ENCODE data around the gene MAN1C1. TPM values are rescaled to one million over a fixed set of nuclear protein-coding genes. Genes with fewer than 3 reads are reported as not detected.

MAN1C1 gene
- total and polyA plus RNA-seq, 4 donors = 2.8 to 32.2 (median 14.5) TPM

GRCh38 chr1:25645637-25646400 is 29.2 kb downstream of the MAN1C1 start:
- DNase-seq (no peak), ATAC-seq (ENCODE audit: low FRiP score) (no peak)
- no peaks in the 10 kb centered on the region for H3K4me1 ChIP-seq (ENCODE audit: control insufficient read depth in 1 of 2, insufficient read depth in 2 of 2, low read length in 2 of 2)
- no peaks in the 10 kb centered on the region for H3K9me3 ChIP-seq (ENCODE audit: control insufficient read depth, low read length)
- no peak overlapping the region for H3K4me3 ChIP-seq (ENCODE audit: low read length in 2 of 2)
- 97 to 98% methylated on average over 23 of the region's 23 CpGs for WGBS, 2 donors
- no peaks in the 10 kb centered on the region for H3K36me3 ChIP-seq (ENCODE audit: control insufficient read depth in 1 of 2, insufficient read depth in 2 of 2, low read length in 1 of 2)
- H3K27ac ChIP-seq (ENCODE audit: low read depth in 1 of 2, low read length in 2 of 2) = no peak overlapping the region
- H3K27me3 ChIP-seq (ENCODE audit: control insufficient read depth in 1 of 2, insufficient read depth in 2 of 2, low read length in 1 of 2) = no peaks in the 10 kb centered on the region
- intact Hi-C loops (cut with DNase I) = no loop called here

GRCh38 chr1:25647106-25647505 is 30.5 kb downstream of the MAN1C1 start:
- 96 to 100% methylated on average over 4 of the region's 4 CpGs for WGBS, 2 donors
- H3K27ac ChIP-seq (ENCODE audit: low read depth in 1 of 2, low read length in 2 of 2) = no peak overlapping the region
- no peak for ATAC-seq (ENCODE audit: low FRiP score)
- intact Hi-C loops (cut with DNase I) = no loop called here
- no peak overlapping the region for H3K4me3 ChIP-seq (ENCODE audit: low read length in 2 of 2)
- no peaks in the 10 kb centered on the region for H3K36me3 ChIP-seq (ENCODE audit: control insufficient read depth in 1 of 2, insufficient read depth in 2 of 2, low read length in 1 of 2)
- no peaks in the 10 kb centered on the region for H3K9me3 ChIP-seq (ENCODE audit: control insufficient read depth, low read length)
- H3K4me1 ChIP-seq (ENCODE audit: control insufficient read depth in 1 of 2, insufficient read depth in 2 of 2, low read length in 2 of 2) = peaks cover 0 to 2% of the 10 kb centered on the region in 2 donors
- no peaks in the 10 kb centered on the region for H3K27me3 ChIP-seq (ENCODE audit: control insufficient read depth in 1 of 2, insufficient read depth in 2 of 2, low read length in 1 of 2)
- no peak for DNase-seq

GRCh38 chr1:25647863-25648262 is 31.3 kb downstream of the MAN1C1 start:
- WGBS, 2 donors = 91 to 93% methylated on average over 5 of the region's 5 CpGs
- Histone ChIP-seq H3K4me1 (ENCODE audit: control insufficient read depth in 1 of 2, insufficient read depth in 2 of 2, low read length in 2 of 2) (peaks cover 0 to 2% of the 10 kb centered on the region in 2 donors), H3K27ac (ENCODE audit: low read depth in 1 of 2, low read length in 2 of 2) (no peak overlapping the region), H3K9me3 (ENCODE audit: control insufficient read depth, low read length) (no peaks in the 10 kb centered on the region), H3K27me3 (ENCODE audit: control insufficient read depth in 1 of 2, insufficient read depth in 2 of 2, low read length in 1 of 2) (no peaks in the 10 kb centered on the region), H3K4me3 (ENCODE audit: low read length in 2 of 2) (no peak overlapping the region), H3K36me3 (ENCODE audit: control insufficient read depth in 1 of 2, insufficient read depth in 2 of 2, low read length in 1 of 2) (no peaks in the 10 kb centered on the region)
- intact Hi-C loops (cut with DNase I) = no loop called here
- DNase-seq = no peak
- no peak for ATAC-seq (ENCODE audit: low FRiP score)

- Histone ChIP-seq H3K27ac (ENCODE audit: low read depth in 1 of 2, low read length in 2 of 2) (no peak overlapping the region), H3K4me1 (ENCODE audit: control insufficient read depth in 1 of 2, insufficient read depth in 2 of 2, low read length in 2 of 2) (peaks cover 0 to 2% of the 10 kb centered on the region in 2 donors), H3K9me3 (ENCODE audit: control insufficient read depth, low read length) (no peaks in the 10 kb centered on the region), H3K4me3 (ENCODE audit: low read length in 2 of 2) (no peak overlapping the region), H3K36me3 (ENCODE audit: control insufficient read depth in 1 of 2, insufficient read depth in 2 of 2, low read length in 1 of 2) (no peaks in the 10 kb centered on the region), H3K27me3 (ENCODE audit: control insufficient read depth in 1 of 2, insufficient read depth in 2 of 2, low read length in 1 of 2) (no peaks in the 10 kb centered on the region)
- WGBS, 2 donors = 81% methylated on average over 6 of the region's 6 CpGs
- DNase-seq (no peak), ATAC-seq (ENCODE audit: low FRiP score) (no peak)
- intact Hi-C loops (cut with DNase I) = no loop called here
Observed at GRCh38 chr1:25648681-25649440, 32.3 kb downstream of the MAN1C1 start.

- no peaks in the 10 kb centered on the region for H3K9me3 ChIP-seq (ENCODE audit: control insufficient read depth, low read length)
- WGBS, 2 donors = 95 to 97% methylated on average over 11 of the region's 11 CpGs
- no peaks in the 10 kb centered on the region for H3K27me3 ChIP-seq (ENCODE audit: control insufficient read depth in 1 of 2, insufficient read depth in 2 of 2, low read length in 1 of 2)
- H3K27ac ChIP-seq (ENCODE audit: low read depth in 1 of 2, low read length in 2 of 2) = no peak overlapping the region
- no peak overlapping the region for H3K4me3 ChIP-seq (ENCODE audit: low read length in 2 of 2)
- intact Hi-C loops (cut with DNase I) = no loop called here
- ATAC-seq (ENCODE audit: low FRiP score) (no peak), DNase-seq (no peak)
- no peaks in the 10 kb centered on the region for H3K36me3 ChIP-seq (ENCODE audit: control insufficient read depth in 1 of 2, insufficient read depth in 2 of 2, low read length in 1 of 2)
- peaks cover 0 to 2% of the 10 kb centered on the region in 2 donors for H3K4me1 ChIP-seq (ENCODE audit: control insufficient read depth in 1 of 2, insufficient read depth in 2 of 2, low read length in 2 of 2)
Observed at GRCh38 chr1:25649505-25650288, 33.1 kb downstream of the MAN1C1 start.

- Histone ChIP-seq H3K27ac (ENCODE audit: low read depth in 1 of 2, low read length in 2 of 2) (no peak overlapping the region), H3K27me3 (ENCODE audit: control insufficient read depth in 1 of 2, insufficient read depth in 2 of 2, low read length in 1 of 2) (no peaks in the 10 kb centered on the region), H3K9me3 (ENCODE audit: control insufficient read depth, low read length) (no peaks in the 10 kb centered on the region), H3K36me3 (ENCODE audit: control insufficient read depth in 1 of 2, insufficient read depth in 2 of 2, low read length in 1 of 2) (no peaks in the 10 kb centered on the region), H3K4me1 (ENCODE audit: control insufficient read depth in 1 of 2, insufficient read depth in 2 of 2, low read length in 2 of 2) (peaks cover 0 to 2% of the 10 kb centered on the region in 2 donors), H3K4me3 (ENCODE audit: low read length in 2 of 2) (no peak overlapping the region)
- ATAC-seq (ENCODE audit: low FRiP score) (no peak), DNase-seq (no peak)
- intact Hi-C loops (cut with DNase I) = no loop called here
- WGBS, 2 donors = 93 to 94% methylated on average over 5 of the region's 5 CpGs
Observed at GRCh38 chr1:25650289-25650576, 33.6 kb downstream of the MAN1C1 start.

GRCh38 chr1:25651036-25651640 is 34.5 kb downstream of the MAN1C1 start:
- H3K27ac ChIP-seq (ENCODE audit: low read depth in 1 of 2, low read length in 2 of 2) = no peak overlapping the region
- ATAC-seq (ENCODE audit: low FRiP score) = no peak
- DNase-seq = no peak
- intact Hi-C loops (cut with DNase I) = no loop called here
- peaks cover 0 to 2% of the 10 kb centered on the region in 2 donors for H3K4me1 ChIP-seq (ENCODE audit: control insufficient read depth in 1 of 2, insufficient read depth in 2 of 2, low read length in 2 of 2)
- WGBS, 2 donors = 96 to 99% methylated on average over 8 of the region's 8 CpGs
- H3K27me3 ChIP-seq (ENCODE audit: control insufficient read depth in 1 of 2, insufficient read depth in 2 of 2, low read length in 1 of 2) = no peaks in the 10 kb centered on the region
- no peak overlapping the region for H3K4me3 ChIP-seq (ENCODE audit: low read length in 2 of 2)
- no peaks in the 10 kb centered on the region for H3K9me3 ChIP-seq (ENCODE audit: control insufficient read depth, low read length)
- H3K36me3 ChIP-seq (ENCODE audit: control insufficient read depth in 1 of 2, insufficient read depth in 2 of 2, low read length in 1 of 2) = no peaks in the 10 kb centered on the region

- no peak overlapping the region for H3K4me3 ChIP-seq (ENCODE audit: low read length in 2 of 2)
- no peaks in the 10 kb centered on the region for H3K9me3 ChIP-seq (ENCODE audit: control insufficient read depth, low read length)
- peaks cover 0 to 2% of the 10 kb centered on the region in 2 donors for H3K4me1 ChIP-seq (ENCODE audit: control insufficient read depth in 1 of 2, insufficient read depth in 2 of 2, low read length in 2 of 2)
- intact Hi-C loops (cut with DNase I) = no loop called here
- H3K36me3 ChIP-seq (ENCODE audit: control insufficient read depth in 1 of 2, insufficient read depth in 2 of 2, low read length in 1 of 2) = no peaks in the 10 kb centered on the region
- H3K27me3 ChIP-seq (ENCODE audit: control insufficient read depth in 1 of 2, insufficient read depth in 2 of 2, low read length in 1 of 2) = no peaks in the 10 kb centered on the region
- WGBS, 2 donors = 34 to 46% methylated on average over 12 of the region's 12 CpGs
- ATAC-seq (ENCODE audit: low FRiP score) (peak; percentile 69), DNase-seq (peak in 1 of 2 donors; percentile 71)
- peak overlapping the region in 1 of 2 donors; percentile 49 for H3K27ac ChIP-seq (ENCODE audit: low read depth in 1 of 2, low read length in 2 of 2)
Observed at GRCh38 chr1:25651824-25652741, 35.5 kb downstream of the MAN1C1 start.

Measured in aorta (tissue), 5 donors.